ENCODE measurements around the gene BTNL9. TPM values are rescaled to one million over a fixed set of nuclear protein-coding genes. Genes with fewer than 3 reads are reported as not detected.

BTNL9 gene
- 100 to 1,000 TPM in 2 of 10 donors, 10 to 100 TPM in 8; 16.0 to 140 (median 29.2) TPM for total RNA-seq
- 100 to 1,000 TPM in 1 of 2 donors, 10 to 100 TPM in 1; 38.8 to 254 TPM for polyA plus RNA-seq
- long read RNA-seq, donor 1, transcript BTNL9-201 (11 exons, 3,500 nt) = major isoform, 35 of 183 reads
- long read RNA-seq, donor 1, partial matches to known transcripts = 68 of 183 reads
- long read RNA-seq, donor 1, other reads (novel, unspliced or antisense) = 75 of 183 reads
- long read RNA-seq, donor 2, transcript BTNL9-201 (11 exons, 3,500 nt) = major isoform, 24 of 179 reads
- long read RNA-seq, donor 2, partial matches to known transcripts = 59 of 179 reads
- long read RNA-seq, donor 2, other reads (novel, unspliced or antisense) = 96 of 179 reads
- long read RNA-seq, donor 3, transcript BTNL9-201 (11 exons, 3,500 nt) = major isoform, 24 of 89 reads
- long read RNA-seq, donor 3, partial matches to known transcripts = 39 of 89 reads
- long read RNA-seq, donor 3, other reads (novel, unspliced or antisense) = 24 of 89 reads

DNA sequence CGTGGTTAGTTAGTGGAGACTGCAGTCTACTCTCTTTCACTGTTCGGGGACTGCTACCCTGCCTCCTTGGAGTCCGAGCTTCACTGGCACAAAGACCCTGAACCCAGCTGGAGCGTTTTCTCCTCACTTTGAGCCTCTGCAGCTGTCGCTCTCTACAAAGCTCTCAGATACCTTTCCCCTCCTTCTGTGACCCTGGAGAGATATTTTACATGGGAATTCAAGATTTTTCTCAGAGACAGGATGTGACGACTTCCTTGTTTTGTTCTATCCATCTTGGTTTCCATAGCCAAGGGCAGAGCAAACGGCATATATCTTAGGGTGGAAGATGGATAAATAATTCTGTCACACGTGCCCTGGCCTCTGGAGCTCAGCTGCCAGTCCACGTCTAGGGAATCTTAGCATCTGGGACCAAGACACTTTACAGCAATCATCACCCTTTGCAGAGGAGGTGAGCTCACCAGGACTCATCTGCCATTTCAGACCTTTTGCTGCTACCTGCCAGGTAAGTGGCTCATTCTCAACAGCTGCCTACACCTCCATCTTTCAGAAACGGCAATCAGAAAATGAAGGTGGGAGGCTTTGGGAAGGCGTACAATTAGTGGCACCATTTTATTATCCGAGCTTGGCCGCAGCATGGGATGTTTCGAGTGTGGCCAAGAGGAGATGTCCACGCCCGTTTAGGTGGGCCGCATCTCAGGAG, at the start of gene BTNL9:
BTNL9 (plus strand) TSS at position 336 of the 700 bp plus-strand sequence. CDS start 5,224 bp downstream, outside the sequence.
- WGBS, 2 donors = 47 to 51% methylated on average over 17 of the region's 17 CpGs
- no peaks in the 10 kb centered on the region for H3K9me3 ChIP-seq
- H3K27ac ChIP-seq = peak within 1 kb of the TSS; percentile 64 to 92 (median 81)
- intact Hi-C loops (cut with DNase I) = loop anchor here in 5 of 10 donors (5.0 to 10.0 kb wide), 7 partner anchors 117 to 245 kb away; partner anchors contain the start of gene MGAT1 (in 1 of the 5)
- peak within 1 kb of the TSS; percentile 30 to 62 (median 49) for H3K4me3 ChIP-seq
- no peak for TF ChIP-seq CTCF (IDR thresholded peaks at IDR 0.05)
- peaks cover 0 to 43% (median under 1%) of the 10 kb centered on the region in 9 donors for H3K4me1 ChIP-seq
- no peak for DNase-seq
- no peaks in the 10 kb centered on the region for H3K36me3 ChIP-seq
- peak in 2 of 8 donors; percentile 12 to 13 for ATAC-seq
- H3K27me3 ChIP-seq = peaks cover 0 to 37% (median 18%) of the 10 kb centered on the region in 7 donors

GRCh38 chr5:180990882-180991242, 49.2 kb upstream of the BTNL9 start:
- no peaks in the 10 kb centered on the region for H3K27me3 ChIP-seq
- no peak for TF ChIP-seq CTCF (IDR thresholded peaks at IDR 0.05)
- H3K36me3 ChIP-seq = no peaks in the 10 kb centered on the region
- H3K27ac ChIP-seq = no peak overlapping the region
- no peak for ATAC-seq
- WGBS, 2 donors = 60 to 76% methylated on average over 5 of the region's 5 CpGs
- intact Hi-C loops (cut with DNase I) = no loop called here
- DNase-seq = no peak
- H3K4me1 ChIP-seq = no peaks in the 10 kb centered on the region
- no peak overlapping the region for H3K4me3 ChIP-seq
- peaks cover 0 to 19% (median 0%) of the 10 kb centered on the region in 11 donors for H3K9me3 ChIP-seq

DNA sequence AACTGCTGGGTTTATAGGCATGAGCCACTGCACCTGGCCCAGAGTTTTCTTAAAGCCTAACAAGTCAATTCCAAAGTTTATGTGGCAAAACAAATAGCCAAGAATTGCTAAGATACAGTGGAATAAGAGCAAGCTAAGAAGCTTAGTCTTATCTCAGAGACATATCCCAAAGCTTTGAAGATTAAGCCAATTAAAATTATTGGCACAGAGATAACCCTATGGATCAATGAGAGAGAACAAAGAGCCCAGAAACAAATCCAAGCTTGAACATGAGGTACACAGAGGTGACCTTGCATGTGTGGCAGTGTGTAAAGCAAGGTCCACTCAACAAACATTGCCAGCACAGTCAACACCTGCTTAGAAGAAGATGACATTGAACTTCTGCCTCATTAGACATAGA, 38.1 kb upstream of the BTNL9 start:
- DNase-seq = no peak
- Histone ChIP-seq H3K9me3 (no peaks in the 10 kb centered on the region), H3K36me3 (no peaks in the 10 kb centered on the region), H3K27me3 (peaks cover 0 to 9% (median 0%) of the 10 kb centered on the region in 7 donors), H3K27ac (no peak overlapping the region), H3K4me3 (no peak overlapping the region), H3K4me1 (no peaks in the 10 kb centered on the region)
- no peak for ATAC-seq
- no peak for TF ChIP-seq CTCF (IDR thresholded peaks at IDR 0.05)
- intact Hi-C loops (cut with DNase I) = no loop called here

- 87 to 89% methylated on average over 9 of the region's 9 CpGs for WGBS, 2 donors
- Histone ChIP-seq H3K36me3 (no peaks in the 10 kb centered on the region), H3K4me3 (no peak overlapping the region), H3K27me3 (peaks cover 0 to 14% (median 0%) of the 10 kb centered on the region in 7 donors), H3K4me1 (no peaks in the 10 kb centered on the region), H3K9me3 (peaks cover 0 to 13% (median 0%) of the 10 kb centered on the region in 11 donors), H3K27ac (no peak overlapping the region)
- ATAC-seq (no peak), DNase-seq (no peak)
- TF ChIP-seq CTCF (IDR thresholded peaks at IDR 0.05) = no peak
- intact Hi-C loops (cut with DNase I) = loop anchor here in 2 of 10 donors (2.0 kb wide), 1 partner anchor 59 kb away; no protein-coding TSS in a partner anchor
Measured at GRCh38 chr5:181005791-181006190, 34.3 kb upstream of the BTNL9 start.
